Hippocampal formation (tissue), 2 donors: Measurements from ENCODE around the gene CDH12.
"Not testable (repeated sequence)": the region's sequence is repeated elsewhere in the genome, so short reads cannot be mapped to it uniquely, and the experiment has no call there.

ENCODE experiments used
- DNase-seq, 2 donors: peaks; one replicate each; lab custom pipeline; 2025; lab: John Stamatoyannopoulos, UW

Gene CDH12

GRCh38 chr5:22852807-22853660 lies at the start of gene CDH12:
TSS of gene CDH12 (minus strand) at chr5:22853344.
- peak in 1 of 2 donors; percentile 50 for DNase-seq

- no peak for DNase-seq
Measured at GRCh38 chr5:22901885-22902284, 48.7 kb upstream of the CDH12 start.

- no peak for DNase-seq
Measured at GRCh38 chr5:22900801-22901310, 47.7 kb upstream of the CDH12 start.

- no peak for DNase-seq
Measured at GRCh38 chr5:22899341-22899740, 46.2 kb upstream of the CDH12 start.

GRCh38 chr5:22896152-22896551 lies 43.0 kb upstream of the CDH12 start:
- DNase-seq = no peak

GRCh38 chr5:22892441-22892840 lies 39.3 kb upstream of the CDH12 start:
- no peak for DNase-seq

GRCh38 chr5:22889720-22890119 lies 36.6 kb upstream of the CDH12 start:
- no peak for DNase-seq

GRCh38 chr5:22887566-22887965 lies 34.4 kb upstream of the CDH12 start:
- DNase-seq = peak in 1 of 2 donors; percentile 35

GRCh38 chr5:22858911-22859310 lies 5.8 kb upstream of the CDH12 start:
- not testable (repeated sequence) for DNase-seq

GRCh38 chr5:22855824-22856223 lies 2.7 kb upstream of the CDH12 start:
- DNase-seq = no peak

- no peak for DNase-seq
Measured at GRCh38 chr5:22850981-22851380, 2.2 kb downstream of the CDH12 start.

GRCh38 chr5:22846693-22847092 lies 6.5 kb downstream of the CDH12 start:
- no peak for DNase-seq

- no peak for DNase-seq
Measured at GRCh38 chr5:22844636-22845035, 8.5 kb downstream of the CDH12 start.

- DNase-seq = no peak
Measured at GRCh38 chr5:22844155-22844554, 9.0 kb downstream of the CDH12 start.

GRCh38 chr5:22842574-22842973 lies 10.6 kb downstream of the CDH12 start:
- DNase-seq = no peak

GRCh38 chr5:22837803-22838202 lies 15.3 kb downstream of the CDH12 start:
- no peak for DNase-seq

GRCh38 chr5:22835686-22836085 lies 17.5 kb downstream of the CDH12 start:
- DNase-seq = no peak

- DNase-seq = no peak
Measured at GRCh38 chr5:22793463-22793862, 59.7 kb downstream of the CDH12 start.

- no peak for DNase-seq
Measured at GRCh38 chr5:22787807-22788206, 65.3 kb downstream of the CDH12 start.

GRCh38 chr5:22787398-22787797 lies 65.7 kb downstream of the CDH12 start:
- DNase-seq = no peak

GRCh38 chr5:22780756-22781155 lies 72.4 kb downstream of the CDH12 start:
- DNase-seq = no peak

GRCh38 chr5:22779499-22779898 lies 73.6 kb downstream of the CDH12 start:
- no peak for DNase-seq

- no peak for DNase-seq
Measured at GRCh38 chr5:22776285-22776684, 76.9 kb downstream of the CDH12 start.

GRCh38 chr5:22774214-22774613 lies 78.9 kb downstream of the CDH12 start:
- DNase-seq = not testable (repeated sequence)
